ENCODE data around the gene TEKTIP1. TPM values are rescaled to one million over a fixed set of nuclear protein-coding genes. Genes with fewer than 3 reads are reported as not detected.

Gene TEKTIP1
- total and polyA plus RNA-seq, 10 of the 15 experiments (the other 5 are each of a cell fraction or from before 2014, with no cell fraction given): 0.18 to 2.6 (median 0.60) TPM; not detected in 5

GRCh38 chr19:3513229-3514140, 25.5 kb upstream of the TEKTIP1 start (continued):
- TF ChIP-seq ZBTB11 (CRISPR knock-in tag; IDR thresholded peaks at IDR 0.05): no peak
- TF ChIP-seq RELB (IDR thresholded peaks at IDR 0.05; ENCODE audit: low read depth): no peak
- TF ChIP-seq ESRRA (IDR thresholded peaks at IDR 0.05; ENCODE audit: low read length): no peak
- TF ChIP-seq SPI1 (IDR thresholded peaks at IDR 0.05; ENCODE audit: borderline replicate concordance, insufficient read depth, low read depth, low read length): no peak

- in situ Hi-C loops (cut with MboI): no loop called here
- RAD21 ChIA-PET (ENCODE audit: unreplicated experiment): no interaction called here
- no peaks in the 10 kb centered on the region for H4K20me1 ChIP-seq (ENCODE audit: control insufficient read depth, insufficient read depth)
These were observed 24.0 kb upstream of the TEKTIP1 start for GRCh38 chr19:3514930-3515329.

More at GRCh38 chr19:3514930-3515329, 24.0 kb upstream of the TEKTIP1 start:
- FAIRE-seq (no peak), DNase-seq (ENCODE audit: low read depth, low spot score) (no peak), ATAC-seq (no peak)
- WGBS (ENCODE audit: insufficient coverage, insufficient replicate concordance, low lambda C conversion rate, missing lambda C conversion rate): 88% methylated on average over 12 of the region's 12 CpGs
- no TSS peak for BruUV-seq (replicated peaks)
- intact Hi-C loops (cut with micrococcal nuclease; ENCODE audit: unreplicated experiment): no loop called here
- H3K9me3 ChIP-seq (replicated peaks; ENCODE audit: control insufficient read depth, insufficient read depth, low read length): no peaks in the 10 kb centered on the region
- no peak overlapping the region for H3K27ac ChIP-seq (ENCODE audit: control insufficient read depth, insufficient read depth)
- ChIA-PET CTCF (no interaction called here), SMC1A (ENCODE audit: uncharacterized antibody, unreplicated experiment) (no interaction called here), POLR2A (interaction anchor here (0.6 kb wide), 1 partner anchor 9 kb away, joined by 4 read pairs; the partner anchor contains the start of gene FZR1)
- H3K4me1 ChIP-seq (ENCODE audit: control insufficient read depth, insufficient read depth, low read length): peaks cover 4% of the 10 kb centered on the region; the same call in 1 of the 2 replicates
- no peak overlapping the region for H3K4me3 ChIP-seq
- TF ChIP-seq MYB (IDR thresholded peaks at IDR 0.05; ENCODE audit: borderline replicate concordance, low read depth, low read length): no peak
- TF ChIP-seq, protein P1, sequence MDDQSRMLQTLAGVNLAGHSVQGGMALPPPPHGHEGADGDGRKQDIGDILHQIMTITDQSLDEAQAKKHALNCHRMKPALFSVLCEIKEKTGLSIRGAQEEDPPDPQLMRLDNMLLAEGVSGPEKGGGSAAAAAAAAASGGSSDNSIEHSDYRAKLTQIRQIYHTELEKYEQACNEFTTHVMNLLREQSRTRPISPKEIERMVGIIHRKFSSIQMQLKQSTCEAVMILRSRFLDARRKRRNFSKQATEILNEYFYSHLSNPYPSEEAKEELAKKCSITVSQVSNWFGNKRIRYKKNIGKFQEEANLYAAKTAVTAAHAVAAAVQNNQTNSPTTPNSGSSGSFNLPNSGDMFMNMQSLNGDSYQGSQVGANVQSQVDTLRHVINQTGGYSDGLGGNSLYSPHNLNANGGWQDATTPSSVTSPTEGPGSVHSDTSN (IDR thresholded peaks at IDR 0.05; ENCODE audit: insufficient replicate concordance, low read depth, low read length): no peak
- TF ChIP-seq RAD21 (IDR thresholded peaks at IDR 0.05; ENCODE audit: insufficient read depth, low read depth, low read length): no peak
- H3K9ac ChIP-seq (ENCODE audit: control insufficient read depth, insufficient read depth, low read length): no peak overlapping the region
- no peak overlapping the region for H2AFZ ChIP-seq (ENCODE audit: control insufficient read depth, low read depth, low read length)
- H3K79me2 ChIP-seq (ENCODE audit: control insufficient read depth, insufficient read depth, low read length): peaks cover 19% of the 10 kb centered on the region
- no peak overlapping the region for H3K4me2 ChIP-seq (ENCODE audit: control insufficient read depth, insufficient read depth)
- no peaks in the 10 kb centered on the region for H3K27me3 ChIP-seq (replicated peaks in 1 of 2; ENCODE audit: control insufficient read depth in 2 of 2, insufficient read depth in 2 of 2, low read length in 1 of 2)
- peaks cover 3 to 7% of the 10 kb centered on the region in 2 experiments; a peak in 2 of 4 replicates for H3K36me3 ChIP-seq (ENCODE audit: control insufficient read depth in 2 of 2, insufficient read depth in 2 of 2, low read length in 1 of 2)
